GM12892 (cell line): Measurements from ENCODE around the gene CRB3.

Experiments used
- POLR2A ChIP-seq: IDR thresholded peaks from 2 replicates; pipeline ENCODE4 v1.6.1; 2011; ENCODE audit warnings: low read depth, low read length, control low read depth
- TAF1 ChIP-seq: IDR thresholded peaks from 2 replicates; pipeline ENCODE4 v1.6.1; 2011; ENCODE audit warnings: low read depth, mild to moderate bottlenecking, control low read depth, low read length, borderline replicate concordance

DNA sequence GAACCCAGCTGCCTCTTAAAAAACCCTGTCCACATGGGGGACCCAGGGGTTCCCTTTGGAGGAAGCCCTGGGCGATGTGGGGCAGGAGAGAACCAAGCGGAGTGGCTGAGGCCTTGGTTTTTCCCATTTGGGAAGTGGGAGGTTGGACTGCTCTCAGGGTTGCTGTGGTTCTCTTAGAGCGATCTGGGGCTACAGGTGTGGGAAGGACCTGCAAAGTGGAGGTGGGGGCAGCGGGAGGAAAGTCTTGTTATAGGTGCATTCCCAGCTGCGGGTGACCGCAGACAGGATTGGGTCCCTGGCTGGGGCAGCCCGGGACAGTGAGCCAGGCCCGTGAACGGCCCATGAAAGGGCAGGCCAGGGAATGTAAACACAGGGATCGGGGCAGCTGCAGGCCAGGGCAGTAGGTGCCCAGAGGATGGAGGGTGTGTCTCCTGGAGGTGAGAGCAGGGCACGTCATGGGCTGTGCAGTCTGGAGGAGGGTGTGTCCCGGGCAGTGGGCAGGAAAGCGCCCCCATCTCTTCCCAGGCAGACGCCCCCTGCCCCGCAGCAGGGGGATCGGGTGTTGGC lies 5.3 kb upstream of the CRB3 start:
- no peak for TF ChIP-seq POLR2A
- no peak for TF ChIP-seq TAF1
